Mucosa of rectum (tissue), 2 donors: ENCODE data around the gene PNMA6F.
"Not testable (repeated sequence)": the region's sequence is repeated elsewhere in the genome, so short reads cannot be mapped to it uniquely, and the experiment has no call there.

Source experiments
- H3K27ac ChIP-seq, 2 donors: one replicate each; pipeline ENCODE4 v1.7.0; 2013; ENCODE audit warnings: inconsistent platforms in 2 of 2, low read depth in 2 of 2, low read length in 2 of 2
- H3K27me3 ChIP-seq, 2 donors: one replicate each; pipeline ENCODE4 v1.7.0; 2013; ENCODE audit warnings: low read length in 2 of 2; ENCODE audit not compliant: control insufficient read depth in 2 of 2, insufficient read depth in 2 of 2
- H3K36me3 ChIP-seq, 2 donors: one replicate each; pipeline ENCODE4 v1.7.0; 2013; ENCODE audit warnings: low read length in 2 of 2; ENCODE audit not compliant: control insufficient read depth in 2 of 2, insufficient read depth in 2 of 2
- H3K4me1 ChIP-seq, 2 donors: one replicate each; pipeline ENCODE4 v1.7.0; 2013; ENCODE audit warnings: low read length in 2 of 2, mild to moderate bottlenecking in 1 of 2; ENCODE audit not compliant: control insufficient read depth in 2 of 2, insufficient read depth in 2 of 2
- H3K4me3 ChIP-seq, 2 donors: one replicate each; pipeline ENCODE4 v1.7.0; 2013; ENCODE audit warnings: low read length in 2 of 2
- H3K9ac ChIP-seq, 2 donors: one replicate each; pipeline ENCODE4 v1.7.0; 2013; ENCODE audit warnings: low read length in 2 of 2, low read depth in 1 of 2, mild to moderate bottlenecking in 1 of 2
- H3K9me3 ChIP-seq, 2 donors: one replicate each; pipeline ENCODE4 v1.7.0; 2013; ENCODE audit warnings: low read length in 2 of 2; ENCODE audit not compliant: control insufficient read depth in 2 of 2
- donor health status: healthy.
- donor health status: Normal muscosa, but diverticular disease.

PNMA6F gene

GRCh38 chrX:153279304-153279703 lies 42.3 kb downstream of the PNMA6F start:
- not testable (repeated sequence) for H3K9ac ChIP-seq, H3K36me3 ChIP-seq, H3K27ac ChIP-seq, H3K27me3 ChIP-seq, H3K4me1 ChIP-seq, H3K9me3 ChIP-seq, H3K4me3 ChIP-seq

- not testable (repeated sequence) for H3K9me3 ChIP-seq, H3K4me1 ChIP-seq, H3K27ac ChIP-seq, H3K4me3 ChIP-seq, H3K36me3 ChIP-seq, H3K9ac ChIP-seq, H3K27me3 ChIP-seq
Measured at GRCh38 chrX:153276049-153276448, 45.5 kb downstream of the PNMA6F start.

- H3K9ac ChIP-seq, H3K27ac ChIP-seq: not testable (repeated sequence)
Measured at GRCh38 chrX:153275418-153275817, 46.1 kb downstream of the PNMA6F start.

GRCh38 chrX:153272584-153272983 lies 49.0 kb downstream of the PNMA6F start:
- H3K36me3 ChIP-seq, H3K4me1 ChIP-seq, H3K9ac ChIP-seq, H3K9me3 ChIP-seq, H3K27me3 ChIP-seq, H3K27ac ChIP-seq, H3K4me3 ChIP-seq: not testable (repeated sequence)

More at GRCh38 chrX:153275418-153275817, 46.1 kb downstream of the PNMA6F start:
- H3K4me1 ChIP-seq, H3K4me3 ChIP-seq, H3K27me3 ChIP-seq, H3K9me3 ChIP-seq, H3K36me3 ChIP-seq: not testable (repeated sequence)

- not testable (repeated sequence) for H3K4me1 ChIP-seq, H3K27ac ChIP-seq, H3K4me3 ChIP-seq, H3K36me3 ChIP-seq, H3K27me3 ChIP-seq, H3K9me3 ChIP-seq, H3K9ac ChIP-seq
Measured at GRCh38 chrX:153272070-153272469, 49.5 kb downstream of the PNMA6F start.
